HG02885 (cell line): ENCODE data around the gene ARHGEF16.

ENCODE experiments used
- ATAC-seq: cut with Tn5 transposase; IDR thresholded peaks from one replicate; pipeline ENCODE4 v1.9.1; 2021; ENCODE audit warnings: mild to moderate bottlenecking; ENCODE audit not compliant: unreplicated experiment, poor library complexity

The ARHGEF16 gene

GRCh38 chr1:3453891-3454810 lies at the start of gene ARHGEF16:
TSS of gene ARHGEF16 (plus strand) at chr1:3454665. CDS start at chr1:3463085, 8,420 bp downstream.
- no peak for ATAC-seq

GRCh38 chr1:3404801-3405200 lies 49.7 kb upstream of the ARHGEF16 start:
- ATAC-seq: no peak

- ATAC-seq: no peak
Measured at GRCh38 chr1:3405491-3405890, 49.0 kb upstream of the ARHGEF16 start.

- ATAC-seq: no peak
Measured at GRCh38 chr1:3405974-3406867, 48.2 kb upstream of the ARHGEF16 start.

- ATAC-seq: no peak
Measured at GRCh38 chr1:3407021-3407420, 47.4 kb upstream of the ARHGEF16 start.

- ATAC-seq: no peak
Measured at GRCh38 chr1:3408751-3409266, 45.7 kb upstream of the ARHGEF16 start.

DNA sequence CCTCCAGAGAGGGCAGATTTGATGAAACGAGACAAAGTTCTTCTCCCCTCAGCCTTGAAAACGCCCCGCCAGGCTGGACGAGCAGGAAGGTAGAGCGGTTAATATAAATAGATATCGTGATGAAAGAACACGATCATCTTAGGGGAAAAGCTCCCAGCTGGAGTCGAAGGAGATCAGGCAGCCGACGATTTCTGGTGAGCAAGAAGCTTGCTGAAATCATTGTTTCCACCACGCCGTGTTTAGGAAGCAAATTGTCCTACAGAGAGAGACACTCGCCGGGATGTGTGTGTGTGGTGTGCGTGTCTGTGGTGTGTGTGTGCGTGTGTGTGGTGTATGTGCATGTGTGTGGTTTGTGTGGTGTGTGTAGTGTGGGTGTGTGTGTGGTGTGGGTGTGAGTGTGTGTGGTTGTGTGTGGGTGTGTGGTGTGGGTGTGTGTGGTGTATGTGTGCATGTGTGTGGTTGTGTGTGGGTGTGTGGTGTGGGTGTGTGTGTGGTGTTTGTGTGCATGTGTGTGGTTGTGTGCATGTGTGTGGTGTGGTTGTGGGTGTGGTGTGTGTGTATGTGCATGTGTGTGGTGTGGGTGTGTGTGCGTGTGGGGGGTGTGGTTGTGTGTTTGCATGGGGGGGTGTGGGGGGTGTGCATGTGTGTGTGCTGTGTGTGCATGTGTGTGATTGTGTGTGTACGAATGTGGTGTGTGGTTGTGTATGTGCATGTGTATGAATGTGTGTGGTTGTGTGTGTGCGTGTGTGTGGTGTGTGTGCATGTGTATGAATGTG lies 44.9 kb upstream of the ARHGEF16 start:
- ATAC-seq: no peak

DNA sequence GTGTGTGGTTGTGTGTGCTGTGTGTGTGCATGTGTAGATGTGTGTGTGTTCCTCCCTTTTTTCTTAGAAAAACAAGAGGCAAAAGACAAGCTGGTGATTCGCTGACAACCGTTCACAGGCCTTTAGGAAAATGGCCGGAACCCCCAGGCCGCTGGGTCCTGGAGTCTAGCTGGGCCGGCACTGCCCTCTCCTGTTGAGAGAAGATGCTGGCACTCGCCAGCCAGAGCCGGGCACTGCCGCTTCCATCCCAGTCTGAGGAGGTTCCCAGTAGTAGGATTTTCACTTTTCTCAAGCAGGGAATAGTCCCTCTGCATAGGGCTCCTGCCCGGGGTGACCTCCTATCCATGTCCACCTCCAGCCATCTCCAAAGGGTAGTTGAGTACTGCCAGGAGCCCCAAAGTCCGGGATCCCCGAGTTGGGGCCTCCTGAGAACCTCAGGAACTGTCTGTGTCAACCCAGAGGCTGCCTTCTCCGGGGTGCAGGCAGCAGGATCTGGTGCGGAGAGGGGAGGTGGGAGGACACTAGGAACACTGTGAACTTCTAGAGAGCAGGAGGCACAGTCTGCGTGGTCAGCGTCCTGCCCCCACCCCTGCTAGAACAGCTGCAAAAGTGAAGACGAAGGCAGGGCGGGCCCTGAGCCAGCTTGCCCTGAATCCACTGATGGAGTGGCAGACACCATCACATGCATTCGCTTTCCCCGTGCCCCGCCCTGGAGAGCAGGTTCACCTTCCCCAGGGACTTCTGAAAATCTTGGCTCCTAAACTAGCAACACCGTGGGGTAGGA lies 44.1 kb upstream of the ARHGEF16 start:
- ATAC-seq: no peak

- ATAC-seq: no peak
Measured at GRCh38 chr1:3411806-3412205, 42.7 kb upstream of the ARHGEF16 start.

DNA sequence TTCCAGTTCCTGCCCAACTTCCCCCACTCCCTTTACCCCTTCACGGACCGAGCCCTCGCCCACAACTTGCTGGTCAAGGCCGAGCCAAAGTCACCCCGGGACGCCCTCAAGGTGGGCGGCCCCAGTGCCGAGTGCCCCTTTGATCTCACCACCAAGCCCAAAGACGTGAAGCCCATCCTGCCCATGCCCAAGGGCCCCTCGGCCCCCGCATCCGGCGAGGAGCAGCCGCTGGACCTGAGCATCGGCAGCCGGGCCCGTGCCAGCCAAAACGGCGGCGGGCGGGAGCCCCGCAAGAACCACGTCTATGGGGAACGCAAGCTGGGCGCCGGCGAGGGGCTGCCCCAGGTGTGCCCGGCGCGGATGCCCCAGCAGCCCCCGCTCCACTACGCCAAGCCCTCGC lies 42.1 kb upstream of the ARHGEF16 start:
- ATAC-seq: no peak

DNA sequence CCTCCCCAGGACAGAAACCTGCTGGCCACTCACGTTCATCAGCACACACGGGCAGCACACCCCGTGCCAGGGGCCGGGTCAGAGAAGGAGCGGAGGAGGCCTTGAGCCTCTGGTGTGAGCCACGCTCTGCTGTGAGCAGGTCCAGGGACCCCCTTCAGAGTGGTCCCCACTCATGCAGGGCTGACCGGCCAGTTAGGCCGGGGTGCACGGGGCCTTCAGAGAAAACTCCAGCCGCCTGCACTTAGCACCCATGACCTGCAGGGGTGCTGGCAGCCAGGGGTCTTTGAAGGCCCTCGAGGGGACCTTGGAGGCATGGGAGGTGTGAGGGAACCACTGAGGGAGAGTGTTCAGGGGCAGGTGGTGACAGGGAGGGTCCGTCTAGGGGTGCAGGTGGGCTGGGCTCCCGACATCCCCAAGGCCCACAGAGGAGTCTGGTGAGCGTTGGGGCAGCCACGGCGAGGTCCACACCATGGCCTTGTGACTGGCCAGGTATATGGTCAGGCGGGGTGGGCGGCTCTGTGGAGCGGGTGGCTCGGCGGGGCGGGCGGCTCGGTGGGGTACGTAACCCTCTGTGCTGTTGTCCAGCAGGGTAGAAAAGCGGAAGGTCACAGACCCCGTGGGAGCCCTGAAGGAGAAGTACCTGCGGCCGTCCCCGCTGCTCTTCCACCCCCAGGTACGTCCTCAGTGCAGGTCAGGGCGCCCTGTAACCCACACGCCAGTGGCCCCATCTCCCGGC lies 40.3 kb upstream of the ARHGEF16 start:
- ATAC-seq: no peak

GRCh38 chr1:3415260-3416090 lies 39.0 kb upstream of the ARHGEF16 start:
- ATAC-seq: no peak

GRCh38 chr1:3417082-3417739 lies 37.3 kb upstream of the ARHGEF16 start:
- no peak for ATAC-seq

- ATAC-seq: no peak
Measured at GRCh38 chr1:3417934-3418333, 36.5 kb upstream of the ARHGEF16 start.

DNA sequence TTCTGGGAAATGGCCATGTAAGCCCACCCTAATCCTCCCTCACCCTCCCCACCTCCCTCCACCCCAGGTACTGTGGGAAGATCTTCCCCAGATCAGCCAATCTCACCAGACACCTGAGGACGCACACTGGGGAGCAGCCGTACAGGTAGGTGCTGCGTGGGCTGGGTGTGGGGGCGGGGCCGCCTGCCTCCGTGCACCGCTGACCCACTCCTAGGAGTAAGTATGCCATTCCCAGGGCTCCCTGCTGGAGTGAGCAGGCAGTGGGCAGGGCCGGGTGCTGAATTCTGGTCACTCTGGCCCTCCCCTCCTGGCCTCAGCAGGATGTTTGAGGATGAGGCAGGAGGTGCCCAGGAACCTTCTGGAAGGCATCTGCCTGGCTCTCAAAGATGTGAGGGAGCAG lies 35.9 kb upstream of the ARHGEF16 start:
- no peak for ATAC-seq

- ATAC-seq: no peak
Measured at GRCh38 chr1:3419415-3420204, 34.9 kb upstream of the ARHGEF16 start.
